Measurements from ENCODE around the gene ATPAF1. TPM values are rescaled to one million over a fixed set of nuclear protein-coding genes. Genes with fewer than 3 reads are reported as not detected.
"Not testable (repeated sequence)": the region's sequence is repeated elsewhere in the genome, so short reads cannot be mapped to it uniquely, and the experiment has no call there.

Gene ATPAF1
- total and polyA plus RNA-seq, 9 donors, result 42.5 to 59.4 (median 50.8) TPM

GRCh38 chr1:46670134-46670533, 2.0 kb upstream of the ATPAF1 start:
- H3K27me3 ChIP-seq (ENCODE audit: control insufficient read depth, insufficient read depth, low read length), result no peaks in the 10 kb centered on the region
- no peak overlapping the region for H3K4me3 ChIP-seq (ENCODE audit: low read length)
- H3K27ac ChIP-seq (ENCODE audit: low read length), result no peak overlapping the region
- H3K36me3 ChIP-seq (ENCODE audit: control insufficient read depth, insufficient read depth, low read length), result peaks cover 13% of the 10 kb centered on the region
- no peaks in the 10 kb centered on the region for H3K9me3 ChIP-seq (replicated peaks; ENCODE audit: control insufficient read depth, low read depth, low read length)
- peaks cover 10% of the 10 kb centered on the region for H3K4me1 ChIP-seq (ENCODE audit: control insufficient read depth, insufficient read depth, low read length)
- 82% methylated on average over 1 of the region's 1 CpG for WGBS (ENCODE audit: insufficient coverage)
- DNase-seq, result no peak

DNA sequence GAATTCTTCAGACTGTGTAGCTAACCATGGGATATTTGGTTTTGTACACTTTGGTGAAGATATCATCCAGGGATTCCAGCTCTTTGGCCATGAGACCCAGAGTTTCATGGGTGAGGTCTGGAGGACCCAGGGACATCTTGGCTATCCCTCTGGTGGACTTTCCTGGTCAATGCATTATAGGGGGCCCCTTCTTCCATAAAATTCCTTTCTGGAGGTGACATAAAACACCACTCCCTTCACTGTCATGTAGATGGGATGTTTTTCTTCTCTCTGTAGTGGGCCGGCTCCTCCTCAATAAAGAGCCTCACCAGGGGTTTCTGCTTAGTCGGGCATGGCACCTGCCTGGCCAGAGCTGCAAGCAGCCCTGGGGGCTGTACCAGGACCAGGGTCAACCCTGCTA, 2.2 kb downstream of the ATPAF1 start:
- Histone ChIP-seq H3K27me3 (ENCODE audit: control insufficient read depth, insufficient read depth, low read length) (no peaks in the 10 kb centered on the region), H3K4me1 (ENCODE audit: control insufficient read depth, insufficient read depth, low read length) (peaks cover 10% of the 10 kb centered on the region), H3K4me3 (ENCODE audit: low read length) (no peak overlapping the region), H3K9me3 (replicated peaks; ENCODE audit: control insufficient read depth, low read depth, low read length) (no peaks in the 10 kb centered on the region), H3K27ac (ENCODE audit: low read length) (no peak overlapping the region), H3K36me3 (ENCODE audit: control insufficient read depth, insufficient read depth, low read length) (peaks cover 22% of the 10 kb centered on the region)
- WGBS (ENCODE audit: insufficient coverage), result 29% methylated on average over 1 of the region's 2 CpGs
- no peak for DNase-seq

DNA sequence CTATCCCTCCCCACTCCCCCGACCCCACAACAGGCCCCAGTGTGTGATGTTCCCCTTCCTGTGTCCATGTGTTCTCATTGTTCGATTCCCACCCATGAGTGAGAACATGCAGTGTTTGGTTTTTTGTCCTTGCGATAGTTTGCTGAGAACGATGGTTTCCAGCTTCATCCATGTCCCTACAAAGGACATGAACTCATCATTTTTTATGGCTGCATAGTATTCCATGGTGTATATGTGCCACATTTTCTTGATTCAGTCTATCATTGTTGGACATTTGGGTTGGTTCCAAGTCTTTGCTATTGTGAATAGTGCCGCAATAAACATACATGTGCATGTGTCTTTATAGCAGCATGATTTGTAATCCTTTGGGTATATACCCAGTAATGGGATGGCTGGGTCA, 5.2 kb downstream of the ATPAF1 start:
- not testable (repeated sequence) for H3K9me3 ChIP-seq (replicated peaks; ENCODE audit: control insufficient read depth, low read depth, low read length); H3K4me3 ChIP-seq (ENCODE audit: low read length); H3K4me1 ChIP-seq (ENCODE audit: control insufficient read depth, insufficient read depth, low read length); H3K27me3 ChIP-seq (ENCODE audit: control insufficient read depth, insufficient read depth, low read length); DNase-seq; H3K27ac ChIP-seq (ENCODE audit: low read length)
- peaks cover 34% of the 10 kb centered on the region for H3K36me3 ChIP-seq (ENCODE audit: control insufficient read depth, insufficient read depth, low read length)
- no CpG with 5 or more reads among the region's 5 CpGs for WGBS (ENCODE audit: insufficient coverage)

- not testable (repeated sequence) for H3K4me3 ChIP-seq (ENCODE audit: low read length); H3K27ac ChIP-seq (ENCODE audit: low read length); DNase-seq; H3K4me1 ChIP-seq (ENCODE audit: control insufficient read depth, insufficient read depth, low read length); H3K9me3 ChIP-seq (replicated peaks; ENCODE audit: control insufficient read depth, low read depth, low read length); H3K27me3 ChIP-seq (ENCODE audit: control insufficient read depth, insufficient read depth, low read length)
- peaks cover 40% of the 10 kb centered on the region for H3K36me3 ChIP-seq (ENCODE audit: control insufficient read depth, insufficient read depth, low read length)
- 100% methylated on average over 2 of the region's 5 CpGs for WGBS (ENCODE audit: insufficient coverage)
Measured at GRCh38 chr1:46660116-46660515, 8.0 kb downstream of the ATPAF1 start.

DNA sequence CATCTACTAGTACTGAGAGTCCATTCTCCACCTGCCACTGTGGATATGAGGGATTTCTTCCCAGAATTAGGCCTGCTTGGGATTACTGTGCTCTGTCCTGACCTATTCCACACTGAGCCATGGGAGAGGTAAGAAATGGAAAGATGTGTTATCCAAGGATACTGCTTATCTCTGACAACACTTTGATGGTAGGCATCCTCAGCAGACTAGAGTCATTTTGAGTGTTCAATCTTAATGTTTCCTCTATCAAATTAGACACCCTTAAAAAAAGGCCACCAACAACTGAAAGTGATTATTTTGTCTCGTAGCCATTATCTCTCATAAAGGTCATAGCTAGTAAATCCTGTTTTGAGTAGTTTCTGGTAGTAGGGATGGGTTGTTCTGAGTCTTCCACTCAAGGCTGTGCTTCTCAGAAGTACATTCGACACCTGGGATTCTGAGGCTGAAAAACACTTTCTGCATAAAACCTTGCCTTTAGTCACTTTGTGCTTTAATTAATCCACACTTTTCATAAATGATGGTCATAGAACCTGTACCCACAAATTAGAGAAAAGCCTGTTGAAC, 8.8 kb downstream of the ATPAF1 start:
- no peak overlapping the region for H3K4me3 ChIP-seq (ENCODE audit: low read length)
- H3K9me3 ChIP-seq (replicated peaks; ENCODE audit: control insufficient read depth, low read depth, low read length), result no peaks in the 10 kb centered on the region
- H3K4me1 ChIP-seq (ENCODE audit: control insufficient read depth, insufficient read depth, low read length), result no peaks in the 10 kb centered on the region
- peaks cover 39% of the 10 kb centered on the region for H3K36me3 ChIP-seq (ENCODE audit: control insufficient read depth, insufficient read depth, low read length)
- WGBS (ENCODE audit: insufficient coverage), result no CpG with 5 or more reads among the region's 2 CpGs
- H3K27ac ChIP-seq (ENCODE audit: low read length), result no peak overlapping the region
- DNase-seq, result no peak
- H3K27me3 ChIP-seq (ENCODE audit: control insufficient read depth, insufficient read depth, low read length), result no peaks in the 10 kb centered on the region

GRCh38 chr1:46657775-46658174, 10.4 kb downstream of the ATPAF1 start:
- Histone ChIP-seq H3K4me1 (ENCODE audit: control insufficient read depth, insufficient read depth, low read length) (no peaks in the 10 kb centered on the region), H3K27me3 (ENCODE audit: control insufficient read depth, insufficient read depth, low read length) (no peaks in the 10 kb centered on the region), H3K9me3 (replicated peaks; ENCODE audit: control insufficient read depth, low read depth, low read length) (no peaks in the 10 kb centered on the region), H3K4me3 (ENCODE audit: low read length) (no peak overlapping the region), H3K27ac (ENCODE audit: low read length) (no peak overlapping the region), H3K36me3 (ENCODE audit: control insufficient read depth, insufficient read depth, low read length) (peaks cover 41% of the 10 kb centered on the region)
- DNase-seq, result no peak
- no CpG with 5 or more reads among the region's 1 CpG for WGBS (ENCODE audit: insufficient coverage)

GRCh38 chr1:46656643-46657042, 11.5 kb downstream of the ATPAF1 start:
- WGBS (ENCODE audit: insufficient coverage), result no CpG with 5 or more reads among the region's 2 CpGs
- DNase-seq, result no peak
- no peaks in the 10 kb centered on the region for H3K4me1 ChIP-seq (ENCODE audit: control insufficient read depth, insufficient read depth, low read length)
- H3K27ac ChIP-seq (ENCODE audit: low read length), result no peak overlapping the region
- peaks cover 42% of the 10 kb centered on the region for H3K36me3 ChIP-seq (ENCODE audit: control insufficient read depth, insufficient read depth, low read length)
- H3K9me3 ChIP-seq (replicated peaks; ENCODE audit: control insufficient read depth, low read depth, low read length), result no peaks in the 10 kb centered on the region
- H3K27me3 ChIP-seq (ENCODE audit: control insufficient read depth, insufficient read depth, low read length), result no peaks in the 10 kb centered on the region
- no peak overlapping the region for H3K4me3 ChIP-seq (ENCODE audit: low read length)

DNA sequence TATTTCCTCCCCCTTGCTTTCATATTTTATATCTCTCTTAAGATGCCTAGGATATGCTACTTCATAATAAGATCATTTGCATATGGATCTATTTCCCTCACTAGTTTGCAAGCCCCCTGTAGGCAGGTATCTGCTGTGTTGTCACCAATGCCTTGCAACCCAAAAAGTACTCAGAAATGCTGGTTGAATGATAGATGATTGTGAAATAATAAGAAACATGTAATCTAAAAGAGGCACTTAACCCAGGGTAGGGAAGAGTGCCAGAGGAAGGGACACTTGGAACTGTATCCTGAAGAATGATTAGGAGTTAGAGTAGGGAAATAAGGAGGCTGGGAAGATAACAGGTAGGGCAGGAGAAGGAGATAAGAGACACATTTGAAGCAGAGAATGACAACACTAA, 12.3 kb downstream of the ATPAF1 start:
- Histone ChIP-seq H3K27ac (ENCODE audit: low read length) (no peak overlapping the region), H3K9me3 (replicated peaks; ENCODE audit: control insufficient read depth, low read depth, low read length) (no peaks in the 10 kb centered on the region), H3K27me3 (ENCODE audit: control insufficient read depth, insufficient read depth, low read length) (no peaks in the 10 kb centered on the region), H3K36me3 (ENCODE audit: control insufficient read depth, insufficient read depth, low read length) (peaks cover 42% of the 10 kb centered on the region), H3K4me3 (ENCODE audit: low read length) (no peak overlapping the region), H3K4me1 (ENCODE audit: control insufficient read depth, insufficient read depth, low read length) (no peaks in the 10 kb centered on the region)
- DNase-seq, result no peak

- H3K36me3 ChIP-seq (ENCODE audit: control insufficient read depth, insufficient read depth, low read length), result peaks cover 45% of the 10 kb centered on the region
- not testable (repeated sequence) for H3K27me3 ChIP-seq (ENCODE audit: control insufficient read depth, insufficient read depth, low read length); H3K27ac ChIP-seq (ENCODE audit: low read length); H3K9me3 ChIP-seq (replicated peaks; ENCODE audit: control insufficient read depth, low read depth, low read length); DNase-seq; H3K4me3 ChIP-seq (ENCODE audit: low read length); H3K4me1 ChIP-seq (ENCODE audit: control insufficient read depth, insufficient read depth, low read length)
- WGBS (ENCODE audit: insufficient coverage), result no CpG with 5 or more reads among the region's 2 CpGs
Measured at GRCh38 chr1:46654698-46655097, 13.5 kb downstream of the ATPAF1 start.

DNA sequence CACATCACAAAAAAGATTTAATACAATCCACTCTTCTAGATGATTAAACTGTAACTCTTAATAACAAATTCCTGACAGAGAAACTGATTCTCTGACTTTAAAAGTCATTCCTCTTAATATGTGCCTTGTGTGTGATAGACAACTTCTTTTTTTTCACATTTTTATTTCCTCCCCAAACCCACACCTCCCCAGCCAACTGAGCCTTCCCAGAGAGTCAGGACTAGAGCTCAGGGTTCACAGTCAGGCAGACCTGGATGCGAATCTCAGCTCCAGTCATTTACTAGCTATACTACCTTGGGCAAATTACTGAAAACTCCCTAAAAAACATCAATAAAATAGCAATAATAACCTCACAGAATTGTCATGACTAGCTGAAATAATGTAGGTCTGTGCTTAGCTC, 14.2 kb downstream of the ATPAF1 start:
- no peak overlapping the region for H3K27ac ChIP-seq (ENCODE audit: low read length)
- H3K4me1 ChIP-seq (ENCODE audit: control insufficient read depth, insufficient read depth, low read length), result no peaks in the 10 kb centered on the region
- H3K9me3 ChIP-seq (replicated peaks; ENCODE audit: control insufficient read depth, low read depth, low read length), result peaks cover 15% of the 10 kb centered on the region
- WGBS (ENCODE audit: insufficient coverage), result no CpG with 5 or more reads among the region's 1 CpG
- H3K27me3 ChIP-seq (ENCODE audit: control insufficient read depth, insufficient read depth, low read length), result no peaks in the 10 kb centered on the region
- no peak for DNase-seq
- H3K4me3 ChIP-seq (ENCODE audit: low read length), result no peak overlapping the region
- peaks cover 42% of the 10 kb centered on the region for H3K36me3 ChIP-seq (ENCODE audit: control insufficient read depth, insufficient read depth, low read length)

- no peak overlapping the region for H3K27ac ChIP-seq (ENCODE audit: low read length)
- no CpG with 5 or more reads among the region's 2 CpGs for WGBS (ENCODE audit: insufficient coverage)
- no peak overlapping the region for H3K4me3 ChIP-seq (ENCODE audit: low read length)
- H3K27me3 ChIP-seq (ENCODE audit: control insufficient read depth, insufficient read depth, low read length), result no peaks in the 10 kb centered on the region
- H3K4me1 ChIP-seq (ENCODE audit: control insufficient read depth, insufficient read depth, low read length), result no peaks in the 10 kb centered on the region
- peaks cover 41% of the 10 kb centered on the region for H3K36me3 ChIP-seq (ENCODE audit: control insufficient read depth, insufficient read depth, low read length)
- H3K9me3 ChIP-seq (replicated peaks; ENCODE audit: control insufficient read depth, low read depth, low read length), result peaks cover 16% of the 10 kb centered on the region
- no peak for DNase-seq
Measured at GRCh38 chr1:46653405-46653958, 14.7 kb downstream of the ATPAF1 start.
